H9 (cell line): ENCODE results near the gene PPP1CC. TPM values are rescaled to one million over a fixed set of nuclear protein-coding genes. Genes with fewer than 3 reads are reported as not detected.
A peak's percentile ranks its signal among the peaks of the same experiment; 100 is the strongest.

ENCODE experiments used
- DNase-seq: peaks from one replicate; pipeline ENCODE4 v3.0.0-alpha.2; 2017
- H2AFZ ChIP-seq: one replicate; pipeline ENCODE4 v1.6.1; 2013; ENCODE audit warnings: mild to moderate bottlenecking, low read length, control low read depth, moderate library complexity
- H2AK5ac ChIP-seq: 2 replicates; pipeline ENCODE4 v1.6.1; 2013; ENCODE audit warnings: low read length, control low read depth, mixed read lengths; ENCODE audit not compliant: insufficient read length
- H2BK120ac ChIP-seq: one replicate; pipeline ENCODE4 v1.6.1; 2013; ENCODE audit warnings: low read depth, mild to moderate bottlenecking, low read length, control low read depth, inconsistent platforms; ENCODE audit not compliant: poor library complexity, severe bottlenecking
- H2BK12ac ChIP-seq: 2 replicates; pipeline ENCODE4 v1.6.1; 2013; ENCODE audit warnings: low read length, control low read depth, mixed read lengths, low read depth; ENCODE audit not compliant: insufficient read length
- H2BK15ac ChIP-seq: 2 replicates; pipeline ENCODE4 v1.6.1; 2013; ENCODE audit warnings: low read depth, low read length, control low read depth
- H2BK20ac ChIP-seq: one replicate; pipeline ENCODE4 v1.6.1; 2013; ENCODE audit warnings: low read depth, mild to moderate bottlenecking, low read length, control low read depth, inconsistent platforms; ENCODE audit not compliant: poor library complexity, severe bottlenecking
- H2BK5ac ChIP-seq: 2 replicates; pipeline ENCODE4 v1.6.1; 2013; ENCODE audit warnings: low read length, control low read depth, mixed read lengths; ENCODE audit not compliant: insufficient read length
- H3K14ac ChIP-seq: 2 replicates; pipeline ENCODE4 v1.6.1; 2013; ENCODE audit warnings: low read length, control low read depth; ENCODE audit not compliant: insufficient read depth
- H3K18ac ChIP-seq: 2 replicates; pipeline ENCODE4 v1.6.1; 2013; ENCODE audit warnings: low read depth, mild to moderate bottlenecking, mixed read lengths, low read length, control low read depth; ENCODE audit not compliant: insufficient read length
- H3K23ac ChIP-seq: 2 replicates; pipeline ENCODE4 v1.6.1; 2013; ENCODE audit warnings: low read length, control low read depth, mixed read lengths, low read depth; ENCODE audit not compliant: insufficient read length
- H3K23me2 ChIP-seq: 2 replicates; pipeline ENCODE4 v1.6.1; 2013; ENCODE audit warnings: low read depth, mild to moderate bottlenecking, mixed read lengths, low read length, control low read depth; ENCODE audit not compliant: insufficient read length, poor library complexity, severe bottlenecking
- H3K27ac ChIP-seq: 2 replicates; pipeline ENCODE4 v1.5.1; 2013; ENCODE audit warnings: low read length, control low read depth, mixed read lengths, low read depth; ENCODE audit not compliant: insufficient read length
- H3K27me3 ChIP-seq: 2 replicates; pipeline ENCODE4 v1.6.1; 2013; ENCODE audit warnings: low read length, control low read depth, inconsistent platforms; ENCODE audit not compliant: insufficient read depth
- H3K4ac ChIP-seq: 2 replicates; pipeline ENCODE4 v1.6.1; 2013; ENCODE audit warnings: low read depth, mild to moderate bottlenecking, control low read depth, inconsistent platforms, low read length, moderate library complexity
- H3K4me1 ChIP-seq: 2 replicates; pipeline ENCODE4 v1.6.1; 2013; ENCODE audit warnings: low read length, control low read depth, inconsistent platforms; ENCODE audit not compliant: insufficient read depth
- H3K4me2 ChIP-seq: 2 replicates; pipeline ENCODE4 v1.6.1; 2013; ENCODE audit warnings: low read length, control low read depth, mixed read lengths; ENCODE audit not compliant: insufficient read length, insufficient read depth
- H3K56ac ChIP-seq: 2 replicates; pipeline ENCODE4 v1.6.1; 2013; ENCODE audit warnings: low read depth, mild to moderate bottlenecking, mixed read lengths, low read length, control low read depth; ENCODE audit not compliant: insufficient read length
- H3K79me1 ChIP-seq: 2 replicates; pipeline ENCODE4 v1.6.1; 2013; ENCODE audit warnings: low read depth, mild to moderate bottlenecking, moderate library complexity, low read length, control low read depth, inconsistent platforms; ENCODE audit not compliant: insufficient read depth, poor library complexity, severe bottlenecking
- H3K79me2 ChIP-seq: 2 replicates; pipeline ENCODE4 v1.6.1; 2013; ENCODE audit warnings: low read length, control low read depth, inconsistent platforms; ENCODE audit not compliant: insufficient read depth
- H3K9ac ChIP-seq: 2 replicates; pipeline ENCODE4 v1.6.1; 2013; ENCODE audit warnings: low read length, control low read depth, mixed read lengths; ENCODE audit not compliant: insufficient read length; ENCODE audit errors: extremely low read depth
- H3K9me3 ChIP-seq: one replicate; pipeline ENCODE4 v1.6.1; 2013; ENCODE audit warnings: low read depth, low read length, inconsistent platforms; ENCODE audit not compliant: control insufficient read depth
- H3T11ph ChIP-seq: one replicate; pipeline ENCODE4 v1.6.1; 2013; ENCODE audit warnings: mild to moderate bottlenecking, low read length, control low read depth, inconsistent platforms
- H4K20me1 ChIP-seq: one replicate; pipeline ENCODE4 v1.6.1; 2013; ENCODE audit not compliant: control insufficient read depth, insufficient read length, insufficient read depth
- H4K5ac ChIP-seq: 2 replicates; pipeline ENCODE4 v1.6.1; 2013; ENCODE audit warnings: low read depth, mild to moderate bottlenecking, mixed read lengths, low read length, control low read depth; ENCODE audit not compliant: insufficient read length
- H4K8ac ChIP-seq: replicated peaks from 2 replicates; pipeline ENCODE4 v1.6.1; 2013; ENCODE audit warnings: low read length, control low read depth, mixed read lengths, low read depth; ENCODE audit not compliant: insufficient read length
- H4K91ac ChIP-seq: 2 replicates; pipeline ENCODE4 v1.6.1; 2013; ENCODE audit warnings: low read depth, mild to moderate bottlenecking, moderate library complexity, mixed read lengths, low read length, control low read depth; ENCODE audit not compliant: insufficient read length
- H3K27ac Mint-ChIP-seq, 3 experiments: 2 replicates in 2 of 3; 3 replicates in 1 of 3; pipeline ENCODE4 v1.8.0; 2020 to 2021; ENCODE audit warnings: mixed read lengths in 3 of 3, mild to moderate bottlenecking in 1 of 3, moderate library complexity in 1 of 3
- H3K27me3 Mint-ChIP-seq: 2 replicates; pipeline ENCODE4 v1.8.0; 2021; ENCODE audit warnings: low read depth, mild to moderate bottlenecking, moderate library complexity, mixed read lengths
- H3K36me3 Mint-ChIP-seq, 3 experiments: 2 replicates in 2 of 3; 3 replicates in 1 of 3; pipeline ENCODE4 v1.8.0; 2020 to 2021; ENCODE audit warnings: low read depth in 3 of 3, mixed read lengths in 3 of 3; ENCODE audit not compliant: insufficient read depth in 1 of 3
- H3K4me1 Mint-ChIP-seq, 2 experiments: 2 replicates each; pipeline ENCODE4 v1.8.0; 2020; ENCODE audit warnings: mixed read lengths in 2 of 2
- H3K4me3 Mint-ChIP-seq, 2 experiments: 2 replicates in 1 of 2; 3 replicates in 1 of 2; pipeline ENCODE4 v1.8.0; 2020 to 2021; ENCODE audit warnings: mild to moderate bottlenecking in 2 of 2, mixed read lengths in 2 of 2, moderate library complexity in 1 of 2
- H3K9me3 Mint-ChIP-seq, 2 experiments: 2 replicates in 1 of 2; 3 replicates in 1 of 2; pipeline ENCODE4 v1.8.0; 2020; ENCODE audit warnings: mild to moderate bottlenecking in 2 of 2, mixed read lengths in 2 of 2, moderate library complexity in 1 of 2
- CTCF ChIP-seq: fragments of 200-600 bp; sonication (generic); conservative IDR thresholded peaks from 3 replicates; pipeline ENCODE4 v1.8.0; 2021; ENCODE audit warnings: antibody characterized with exemption, mild to moderate bottlenecking
- WGBS: extraction: QIAGEN DNeasy Blood & Tissue Kit; methylation state at CpG from one replicate; pipeline ENCODE4 v1.1.7; 2013; ENCODE audit warnings: missing lambda C conversion rate, low lambda C conversion rate, mixed read lengths; ENCODE audit not compliant: insufficient read length; ENCODE audit errors: extremely low coverage; 5-methylcytosine and 5-hydroxymethylcytosine counted together
- total RNA-seq: library from RNA; stranded (reverse); gene quantifications from 2 replicates; pipeline ENCODE4 v1.2.1, GENCODE V29; 2021

Gene PPP1CC
- total RNA-seq, 1 experiment from 2014 or later: 286 TPM

- H3K4me1 Mint-ChIP-seq: no peaks in the 10 kb centered on the region
- Histone ChIP-seq H3K18ac (no peak overlapping the region), H3K4me2 (no peak overlapping the region), H3K9me3 (no peaks in the 10 kb centered on the region), H3K27me3 (no peaks in the 10 kb centered on the region), H2BK5ac (no peak overlapping the region), H2BK12ac (no peak overlapping the region), H3K79me2 (no peaks in the 10 kb centered on the region), H3K4me1 (no peaks in the 10 kb centered on the region), H3K9ac (no peak overlapping the region), H2BK20ac (no peak overlapping the region), H3K14ac (no peak overlapping the region), H4K5ac (no peak overlapping the region), H3K79me1 (no peaks in the 10 kb centered on the region), H2AK5ac (no peak overlapping the region), H3K4ac (no peak overlapping the region), H3K23ac (no peak overlapping the region), H3T11ph (no peak overlapping the region), H4K8ac (no peak overlapping the region), H2AFZ (no peak overlapping the region), H2BK15ac (no peak overlapping the region), H3K56ac (no peak overlapping the region), H3K23me2 (no peaks in the 10 kb centered on the region), H4K20me1 (no peaks in the 10 kb centered on the region), H3K27ac (no peak overlapping the region), H4K91ac (no peak overlapping the region), H2BK120ac (no peak overlapping the region)
- no peak for TF ChIP-seq CTCF
- peaks cover 4% of the 10 kb centered on the region for H3K27me3 Mint-ChIP-seq
- no peak for DNase-seq
- H3K9me3 Mint-ChIP-seq: no peaks in the 10 kb centered on the region; a peak in 1 of 5 replicates
- H3K27ac Mint-ChIP-seq: peak overlapping the region in 1 of 3 experiments; percentile 72; a peak in 1 of 7 replicates
- no peak overlapping the region for H3K4me3 Mint-ChIP-seq
- 100% methylated on average over 1 of the region's 3 CpGs for WGBS
- H3K36me3 Mint-ChIP-seq: no peaks in the 10 kb centered on the region
These were observed 20.2 kb upstream of the PPP1CC start for GRCh38 chr12:110762891-110763290.
